HepG2 (cell line): Measurements from ENCODE around the gene ALDOA. TPM values are rescaled to one million over a fixed set of nuclear protein-coding genes. Genes with fewer than 3 reads are reported as not detected.

ENCODE experiments used
- HHEX ChIP-seq: IDR thresholded peaks from 2 replicates; pipeline ENCODE4 v1.6.1; 2016; ENCODE audit warnings: control low read depth
- HOMEZ ChIP-seq: IDR thresholded peaks from 2 replicates; pipeline ENCODE4 v1.6.1; 2016; ENCODE audit warnings: low read depth
- NFKBIZ ChIP-seq: IDR thresholded peaks from 2 replicates; pipeline ENCODE4 v1.6.1; 2018; ENCODE audit warnings: missing genetic modification reagents, missing compliant biosample characterization
- SP4 ChIP-seq: sonication (generic); formaldehyde crosslinking; IDR thresholded peaks from 2 replicates; pipeline ENCODE4 v1.8.1; 2023; ENCODE audit warnings: mild to moderate bottlenecking, missing genetic modification reagents
- ZKSCAN5 ChIP-seq: sonication (generic); formaldehyde crosslinking; IDR thresholded peaks from 2 replicates; pipeline ENCODE4 v1.5.1; 2020; ENCODE audit warnings: mild to moderate bottlenecking, missing genetic modification reagents
- ZNF24 ChIP-seq: fragments of 450-650 bp; IDR thresholded peaks from 2 replicates; pipeline ENCODE4 v1.6.1; 2017; ENCODE audit warnings: antibody characterized with exemption, mild to moderate bottlenecking
- ZNF598 ChIP-seq: sonication (generic); formaldehyde crosslinking; IDR thresholded peaks from 2 replicates; pipeline ENCODE4 v1.5.1; 2020; ENCODE audit warnings: mild to moderate bottlenecking, missing genetic modification reagents, borderline replicate concordance
- ZNF800 ChIP-seq: sonication (generic); formaldehyde crosslinking; IDR thresholded peaks from 2 replicates; pipeline ENCODE4 v1.4.0; 2020; ENCODE audit warnings: missing genetic modification reagents
- polyA plus RNA-seq, 8 experiments: library from polyadenylated mRNA; depleted of rRNA in 3 of 8; stranded (reverse) in 7 of 8; unstranded in 1 of 8; fragments of >200 nt; fragmentation: Illumina TruSeq in 4 of 8; extraction: Trizol in 4 of 8; gene quantifications; 2 replicates each; pipeline versions ENCODE4 v1.2.1 to v1.2.3, GENCODE V29; 2011 to 2016; ENCODE audit warnings: low read depth in 4 of 8, missing spikeins in 1 of 8, mixed read lengths in 1 of 8; ENCODE audit not compliant: insufficient read depth in 1 of 8
- total RNA-seq, 5 experiments: library from RNA; depleted of rRNA; stranded (reverse); fragments of >200 nt; fragmentation: Illumina TruSeq; extraction: Trizol; gene quantifications; 2 replicates each; pipeline ENCODE4 v1.2.3, GENCODE V29; 2016; ENCODE audit warnings: low read depth in 1 of 5
- TF ChIP-seq, protein P1 (sequence below): sonication (generic); formaldehyde crosslinking; IDR thresholded peaks from 2 replicates; pipeline ENCODE4 v1.5.1; 2020; ENCODE audit warnings: missing genetic modification reagents, mild to moderate bottlenecking, borderline replicate concordance
- TF ChIP-seq, protein P2 (sequence below): sonication (generic); formaldehyde crosslinking; IDR thresholded peaks from 2 replicates; pipeline ENCODE4 v1.5.1; 2020; ENCODE audit warnings: mild to moderate bottlenecking, missing genetic modification reagents, moderate library complexity
- TF ChIP-seq, protein P3 (sequence below): sonication (generic); formaldehyde crosslinking; IDR thresholded peaks from 2 replicates; pipeline ENCODE4 v1.9.0; 2021; ENCODE audit warnings: missing genetic modification reagents, borderline replicate concordance
- TF ChIP-seq, protein P4 (sequence below): sonication (generic); formaldehyde crosslinking; IDR thresholded peaks from 2 replicates; pipeline ENCODE4 v1.5.0; 2020; ENCODE audit warnings: missing genetic modification reagents, mild to moderate bottlenecking, borderline replicate concordance

ALDOA gene
- total and polyA plus RNA-seq, 2 of the 13 experiments (the other 11 are each of a cell fraction or from before 2014, with no cell fraction given) = 925 to 1,884 TPM

DNA sequence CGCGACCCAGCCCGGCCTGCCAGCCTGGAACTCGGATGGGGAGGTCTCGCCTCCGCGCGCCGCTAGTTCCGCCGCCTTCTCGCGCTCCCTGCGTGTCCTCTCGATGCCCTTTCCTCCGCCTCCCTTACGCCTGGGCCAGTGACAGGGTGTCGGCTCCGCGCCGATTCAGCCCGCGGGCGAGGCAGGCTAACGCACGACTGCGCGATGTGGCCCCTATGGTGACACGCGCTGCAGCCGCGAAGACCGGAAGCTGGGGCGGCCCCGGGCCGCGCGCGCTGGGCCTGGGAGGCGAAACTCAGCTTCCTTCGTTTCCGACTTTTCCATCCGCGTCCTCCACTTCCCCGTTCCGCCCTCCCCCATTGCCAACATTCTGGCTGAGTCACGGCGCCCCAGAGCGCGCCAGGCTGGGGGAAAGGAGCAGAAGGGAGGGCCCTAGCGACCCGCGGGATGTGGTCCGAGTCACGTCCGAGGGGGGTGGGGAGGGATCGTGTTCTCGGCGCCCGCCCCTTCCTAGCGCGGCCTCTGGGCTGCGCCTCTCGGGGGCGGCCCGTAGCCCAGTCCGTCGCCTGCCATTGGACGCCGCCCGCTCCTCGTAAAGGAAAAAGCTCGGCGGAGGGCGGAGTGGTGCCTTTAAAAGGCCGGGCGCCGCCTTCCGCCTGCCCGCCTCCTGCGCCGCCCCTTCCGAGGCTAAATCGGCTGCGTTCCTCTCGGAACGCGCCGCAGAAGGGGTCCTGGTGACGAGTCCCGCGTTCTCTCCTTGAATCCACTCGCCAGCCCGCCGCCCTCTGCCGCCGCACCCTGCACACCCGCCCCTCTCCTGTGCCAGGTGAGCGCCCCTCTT is at the start of gene ALDOA (continued):
- TF ChIP-seq ZNF800 (CRISPR knock-in tag) (peak; percentile 97), HOMEZ (CRISPR knock-in tag) (0 out of 2 replicates have a peak, but pooled peaks have one; percentile 77), ZNF598 (no peak; the same call in 1 of the 2 replicates), SP4 (CRISPR knock-in tag) (peak; percentile 98), NFKBIZ (CRISPR knock-in tag) (peak; percentile 57; the same call in 1 of the 2 replicates), HHEX (CRISPR knock-in tag) (0 out of 2 replicates have a peak, but pooled peaks have one; percentile 23), ZKSCAN5 (peak; percentile 31; the same call in 1 of the 2 replicates), ZNF24 (peak; percentile 28; the same call in 1 of the 2 replicates)
- TF ChIP-seq, protein P1, sequence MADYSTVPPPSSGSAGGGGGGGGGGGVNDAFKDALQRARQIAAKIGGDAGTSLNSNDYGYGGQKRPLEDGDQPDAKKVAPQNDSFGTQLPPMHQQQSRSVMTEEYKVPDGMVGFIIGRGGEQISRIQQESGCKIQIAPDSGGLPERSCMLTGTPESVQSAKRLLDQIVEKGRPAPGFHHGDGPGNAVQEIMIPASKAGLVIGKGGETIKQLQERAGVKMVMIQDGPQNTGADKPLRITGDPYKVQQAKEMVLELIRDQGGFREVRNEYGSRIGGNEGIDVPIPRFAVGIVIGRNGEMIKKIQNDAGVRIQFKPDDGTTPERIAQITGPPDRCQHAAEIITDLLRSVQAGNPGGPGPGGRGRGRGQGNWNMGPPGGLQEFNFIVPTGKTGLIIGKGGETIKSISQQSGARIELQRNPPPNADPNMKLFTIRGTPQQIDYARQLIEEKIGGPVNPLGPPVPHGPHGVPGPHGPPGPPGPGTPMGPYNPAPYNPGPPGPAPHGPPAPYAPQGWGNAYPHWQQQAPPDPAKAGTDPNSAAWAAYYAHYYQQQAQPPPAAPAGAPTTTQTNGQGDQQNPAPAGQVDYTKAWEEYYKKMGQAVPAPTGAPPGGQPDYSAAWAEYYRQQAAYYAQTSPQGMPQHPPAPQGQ (CRISPR knock-in tag) = no peak
- TF ChIP-seq, protein P2, sequence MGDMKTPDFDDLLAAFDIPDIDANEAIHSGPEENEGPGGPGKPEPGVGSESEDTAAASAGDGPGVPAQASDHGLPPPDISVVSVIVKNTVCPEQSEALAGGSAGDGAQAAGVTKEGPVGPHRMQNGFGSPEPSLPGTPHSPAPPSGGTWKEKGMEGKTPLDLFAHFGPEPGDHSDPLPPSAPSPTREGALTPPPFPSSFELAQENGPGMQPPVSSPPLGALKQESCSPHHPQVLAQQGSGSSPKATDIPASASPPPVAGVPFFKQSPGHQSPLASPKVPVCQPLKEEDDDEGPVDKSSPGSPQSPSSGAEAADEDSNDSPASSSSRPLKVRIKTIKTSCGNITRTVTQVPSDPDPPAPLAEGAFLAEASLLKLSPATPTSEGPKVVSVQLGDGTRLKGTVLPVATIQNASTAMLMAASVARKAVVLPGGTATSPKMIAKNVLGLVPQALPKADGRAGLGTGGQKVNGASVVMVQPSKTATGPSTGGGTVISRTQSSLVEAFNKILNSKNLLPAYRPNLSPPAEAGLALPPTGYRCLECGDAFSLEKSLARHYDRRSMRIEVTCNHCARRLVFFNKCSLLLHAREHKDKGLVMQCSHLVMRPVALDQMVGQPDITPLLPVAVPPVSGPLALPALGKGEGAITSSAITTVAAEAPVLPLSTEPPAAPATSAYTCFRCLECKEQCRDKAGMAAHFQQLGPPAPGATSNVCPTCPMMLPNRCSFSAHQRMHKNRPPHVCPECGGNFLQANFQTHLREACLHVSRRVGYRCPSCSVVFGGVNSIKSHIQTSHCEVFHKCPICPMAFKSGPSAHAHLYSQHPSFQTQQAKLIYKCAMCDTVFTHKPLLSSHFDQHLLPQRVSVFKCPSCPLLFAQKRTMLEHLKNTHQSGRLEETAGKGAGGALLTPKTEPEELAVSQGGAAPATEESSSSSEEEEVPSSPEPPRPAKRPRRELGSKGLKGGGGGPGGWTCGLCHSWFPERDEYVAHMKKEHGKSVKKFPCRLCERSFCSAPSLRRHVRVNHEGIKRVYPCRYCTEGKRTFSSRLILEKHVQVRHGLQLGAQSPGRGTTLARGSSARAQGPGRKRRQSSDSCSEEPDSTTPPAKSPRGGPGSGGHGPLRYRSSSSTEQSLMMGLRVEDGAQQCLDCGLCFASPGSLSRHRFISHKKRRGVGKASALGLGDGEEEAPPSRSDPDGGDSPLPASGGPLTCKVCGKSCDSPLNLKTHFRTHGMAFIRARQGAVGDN = peak; percentile 99
- TF ChIP-seq, protein P3, sequence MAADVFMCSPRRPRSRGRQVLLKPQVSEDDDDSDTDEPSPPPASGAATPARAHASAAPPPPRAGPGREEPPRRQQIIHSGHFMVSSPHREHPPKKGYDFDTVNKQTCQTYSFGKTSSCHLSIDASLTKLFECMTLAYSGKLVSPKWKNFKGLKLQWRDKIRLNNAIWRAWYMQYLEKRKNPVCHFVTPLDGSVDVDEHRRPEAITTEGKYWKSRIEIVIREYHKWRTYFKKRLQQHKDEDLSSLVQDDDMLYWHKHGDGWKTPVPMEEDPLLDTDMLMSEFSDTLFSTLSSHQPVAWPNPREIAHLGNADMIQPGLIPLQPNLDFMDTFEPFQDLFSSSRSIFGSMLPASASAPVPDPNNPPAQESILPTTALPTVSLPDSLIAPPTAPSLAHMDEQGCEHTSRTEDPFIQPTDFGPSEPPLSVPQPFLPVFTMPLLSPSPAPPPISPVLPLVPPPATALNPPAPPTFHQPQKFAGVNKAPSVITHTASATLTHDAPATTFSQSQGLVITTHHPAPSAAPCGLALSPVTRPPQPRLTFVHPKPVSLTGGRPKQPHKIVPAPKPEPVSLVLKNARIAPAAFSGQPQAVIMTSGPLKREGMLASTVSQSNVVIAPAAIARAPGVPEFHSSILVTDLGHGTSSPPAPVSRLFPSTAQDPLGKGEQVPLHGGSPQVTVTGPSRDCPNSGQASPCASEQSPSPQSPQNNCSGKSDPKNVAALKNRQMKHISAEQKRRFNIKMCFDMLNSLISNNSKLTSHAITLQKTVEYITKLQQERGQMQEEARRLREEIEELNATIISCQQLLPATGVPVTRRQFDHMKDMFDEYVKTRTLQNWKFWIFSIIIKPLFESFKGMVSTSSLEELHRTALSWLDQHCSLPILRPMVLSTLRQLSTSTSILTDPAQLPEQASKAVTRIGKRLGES (CRISPR knock-in tag) = peak; percentile 56; the same call in 1 of the 2 replicates
- TF ChIP-seq, protein P4, sequence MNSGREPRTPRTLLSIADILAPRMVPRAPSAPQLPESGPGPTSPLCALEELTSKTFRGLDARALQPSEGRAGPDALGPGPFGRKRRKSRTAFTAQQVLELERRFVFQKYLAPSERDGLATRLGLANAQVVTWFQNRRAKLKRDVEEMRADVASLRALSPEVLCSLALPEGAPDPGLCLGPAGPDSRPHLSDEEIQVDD = peak; percentile 97
